Loucy (cell line): Measurements from ENCODE around the gene ZSWIM7.

Experiments
- H2AFZ ChIP-seq: fragments of 200-600 bp; sonication (generic); 2 replicates; pipeline ENCODE4 v1.6.0; 2016; ENCODE audit warnings: antibody characterized with exemption, mild to moderate bottlenecking, low read length, moderate library complexity
- H3F3A ChIP-seq: fragments of 200-600 bp; 2 replicates; pipeline ENCODE4 v1.6.0; 2016; ENCODE audit warnings: antibody characterized with exemption, low read depth, mild to moderate bottlenecking
- H3K27me3 ChIP-seq: fragments of 200-600 bp; sonication (generic); 2 replicates; pipeline ENCODE4 v1.6.1; 2014; ENCODE audit warnings: low read length, mild to moderate bottlenecking; ENCODE audit not compliant: insufficient read depth, poor library complexity, severe bottlenecking
- H3K36me3 ChIP-seq: fragments of 200-600 bp; sonication (generic); 2 replicates; pipeline ENCODE4 v1.6.1; 2016; ENCODE audit warnings: low read length; ENCODE audit not compliant: insufficient read depth
- H3K4me1 ChIP-seq: fragments of 200-600 bp; sonication (generic); 2 replicates; pipeline ENCODE4 v1.5.1; 2014; ENCODE audit warnings: low read length, mild to moderate bottlenecking; ENCODE audit not compliant: insufficient read depth, poor library complexity, severe bottlenecking
- H3K4me2 ChIP-seq: fragments of 200-600 bp; sonication (generic); 2 replicates; pipeline ENCODE4 v1.6.0; 2014; ENCODE audit warnings: antibody characterized with exemption, low read length, low read depth, mild to moderate bottlenecking; ENCODE audit not compliant: poor library complexity, severe bottlenecking
- H3K4me3 ChIP-seq: fragments of 200-600 bp; sonication (generic); 2 replicates; pipeline ENCODE4 v1.5.1; 2014; ENCODE audit warnings: low read length, mild to moderate bottlenecking, mixed read lengths; ENCODE audit not compliant: poor library complexity, severe bottlenecking
- H3K79me2 ChIP-seq: fragments of 200-600 bp; sonication (generic); 2 replicates; pipeline ENCODE4 v1.6.1; 2014; ENCODE audit warnings: low read length; ENCODE audit not compliant: insufficient read depth
- H3K9ac ChIP-seq: fragments of 200-600 bp; sonication (generic); 2 replicates; pipeline ENCODE4 v1.6.0; 2014; ENCODE audit warnings: mild to moderate bottlenecking, low read depth, low read length, moderate library complexity; ENCODE audit not compliant: poor library complexity, severe bottlenecking
- H3K9me2 ChIP-seq: fragments of 200-600 bp; sonication (generic); replicated peaks from 2 replicates; pipeline ENCODE4 v1.6.1; 2016; ENCODE audit warnings: low read depth, low read length, mixed read lengths
- H3K9me3 ChIP-seq: fragments of 200-600 bp; sonication (generic); 2 replicates; pipeline ENCODE4 v1.6.1; 2014; ENCODE audit warnings: mild to moderate bottlenecking, antibody characterized with exemption, low read length, low read depth; ENCODE audit not compliant: insufficient read depth
- H4K20me1 ChIP-seq: fragments of 200-600 bp; sonication (generic); 2 replicates; pipeline ENCODE4 v1.6.0; 2014; ENCODE audit warnings: antibody characterized with exemption, low read length, mild to moderate bottlenecking; ENCODE audit not compliant: insufficient read depth, poor library complexity, severe bottlenecking
- EZH2phosphoT487 ChIP-seq: fragments of 200-600 bp; IDR thresholded peaks from 2 replicates; pipeline ENCODE4 v1.6.1; 2018; ENCODE audit warnings: antibody characterized with exemption, mild to moderate bottlenecking, moderate library complexity, borderline replicate concordance
- TF ChIP-seq, protein P1 (sequence below): fragments of 200-600 bp; sonication (generic); conservative IDR thresholded peaks from 2 replicates; pipeline ENCODE4 v1.5.1; 2014; ENCODE audit warnings: mild to moderate bottlenecking, antibody characterized with exemption, low read length

The ZSWIM7 gene

DNA sequence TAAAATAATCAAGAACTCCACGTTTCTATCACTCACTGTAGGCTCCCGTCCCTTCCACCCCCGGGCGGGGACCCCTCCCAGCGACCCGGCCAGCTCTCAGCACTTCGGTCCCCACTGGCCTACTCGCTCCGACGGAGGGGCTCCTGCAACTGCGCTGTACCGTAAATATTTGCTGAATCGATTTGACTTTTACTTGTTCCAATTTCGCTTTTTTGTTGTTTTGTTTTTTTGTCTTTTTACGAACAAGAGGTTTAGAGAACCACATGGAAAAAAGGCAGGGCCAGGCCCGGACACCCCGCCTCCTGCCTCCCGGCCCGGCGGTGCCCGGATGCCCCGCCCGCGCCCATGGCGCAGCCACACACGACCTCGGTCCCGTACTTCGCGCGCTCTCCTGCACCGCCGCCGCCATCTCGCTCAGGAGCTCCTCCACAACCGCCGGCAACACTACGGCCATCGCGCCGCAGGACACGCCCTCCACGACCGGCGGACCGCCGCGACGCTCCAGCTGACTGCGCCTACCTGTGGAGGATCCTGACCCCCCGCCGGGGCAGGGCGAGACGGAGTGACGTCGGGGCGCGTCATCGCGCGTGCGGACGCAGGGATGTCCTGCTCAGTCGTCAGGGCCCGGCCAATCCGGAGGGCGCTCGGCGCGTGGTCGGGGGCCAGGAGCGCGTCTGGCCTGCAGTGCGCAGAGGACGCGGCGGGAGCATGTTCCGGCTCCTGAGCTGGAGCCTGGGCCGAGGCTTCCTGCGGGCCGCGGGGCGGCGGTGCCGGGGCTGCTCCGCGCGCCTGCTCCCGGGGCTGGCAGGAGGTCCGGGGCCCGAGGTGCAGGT is at the start of gene ZSWIM7, which contains the start of gene TTC19:
Gene ZSWIM7, minus strand, starts transcription at position 564 of the 833 bp plus-strand sequence. Its CDS starts 110 bp downstream, at position 454.
Gene TTC19, plus strand, starts transcription at position 684 of the 833 bp plus-strand sequence. Its CDS starts 25 bp downstream, at position 709.
- Histone ChIP-seq H2AFZ (peak within 1 kb of the TSS; percentile 97), H3K36me3 (peaks cover 20% of the 10 kb centered on the region; the same call in 1 of the 2 replicates), H3K9ac (peak within 1 kb of the TSS; percentile 90), H3K27me3 (no peaks in the 10 kb centered on the region), H3K4me3 (peak within 1 kb of the TSS; percentile 98), H3K79me2 (peaks cover 33% of the 10 kb centered on the region), H3K9me2 (no peaks in the 10 kb centered on the region), H3K9me3 (no peaks in the 10 kb centered on the region), H3K4me1 (peaks cover 26% of the 10 kb centered on the region), H3K4me2 (peak within 1 kb of the TSS; percentile 96), H3F3A (peaks cover 5% of the 10 kb centered on the region; the same call in 1 of the 2 replicates), H4K20me1 (peaks cover 16% of the 10 kb centered on the region)
- no peak for TF ChIP-seq EZH2phosphoT487
- TF ChIP-seq, protein P1, sequence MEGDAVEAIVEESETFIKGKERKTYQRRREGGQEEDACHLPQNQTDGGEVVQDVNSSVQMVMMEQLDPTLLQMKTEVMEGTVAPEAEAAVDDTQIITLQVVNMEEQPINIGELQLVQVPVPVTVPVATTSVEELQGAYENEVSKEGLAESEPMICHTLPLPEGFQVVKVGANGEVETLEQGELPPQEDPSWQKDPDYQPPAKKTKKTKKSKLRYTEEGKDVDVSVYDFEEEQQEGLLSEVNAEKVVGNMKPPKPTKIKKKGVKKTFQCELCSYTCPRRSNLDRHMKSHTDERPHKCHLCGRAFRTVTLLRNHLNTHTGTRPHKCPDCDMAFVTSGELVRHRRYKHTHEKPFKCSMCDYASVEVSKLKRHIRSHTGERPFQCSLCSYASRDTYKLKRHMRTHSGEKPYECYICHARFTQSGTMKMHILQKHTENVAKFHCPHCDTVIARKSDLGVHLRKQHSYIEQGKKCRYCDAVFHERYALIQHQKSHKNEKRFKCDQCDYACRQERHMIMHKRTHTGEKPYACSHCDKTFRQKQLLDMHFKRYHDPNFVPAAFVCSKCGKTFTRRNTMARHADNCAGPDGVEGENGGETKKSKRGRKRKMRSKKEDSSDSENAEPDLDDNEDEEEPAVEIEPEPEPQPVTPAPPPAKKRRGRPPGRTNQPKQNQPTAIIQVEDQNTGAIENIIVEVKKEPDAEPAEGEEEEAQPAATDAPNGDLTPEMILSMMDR, result no peak

GRCh38 chr17:16048811-16049449 is 49.4 kb upstream of the ZSWIM7 start:
- Histone ChIP-seq H3K9me3 (no peaks in the 10 kb centered on the region), H3F3A (no peaks in the 10 kb centered on the region), H3K4me1 (no peaks in the 10 kb centered on the region), H3K36me3 (peaks cover 70% of the 10 kb centered on the region), H3K9me2 (no peaks in the 10 kb centered on the region), H3K27me3 (no peaks in the 10 kb centered on the region), H3K79me2 (peaks cover 5% of the 10 kb centered on the region; the same call in 1 of the 2 replicates), H3K9ac (no peak overlapping the region), H3K4me2 (no peak overlapping the region), H2AFZ (no peak overlapping the region), H3K4me3 (no peak overlapping the region), H4K20me1 (peaks cover 2% of the 10 kb centered on the region)
- TF ChIP-seq EZH2phosphoT487, result no peak
- TF ChIP-seq, protein P1, result no peak

DNA sequence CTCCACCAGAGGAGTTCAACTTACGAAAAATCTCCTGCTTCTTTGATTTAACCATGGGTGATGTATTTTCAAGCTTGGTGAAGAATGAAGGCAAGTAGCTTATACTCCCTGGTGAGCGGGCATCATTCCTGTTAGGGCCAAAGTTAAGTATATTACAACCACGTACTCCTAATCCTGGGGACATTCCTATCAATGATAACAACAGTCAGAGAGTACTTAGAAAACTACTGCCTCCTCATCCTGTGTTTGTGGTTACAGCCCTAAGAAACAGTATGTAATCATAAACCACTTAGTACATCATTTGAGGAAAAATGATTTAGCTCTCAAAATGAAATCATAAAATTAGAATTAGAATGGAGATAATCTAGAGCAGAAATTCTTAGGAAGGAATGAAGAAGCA is 47.5 kb upstream of the ZSWIM7 start:
- peaks cover 2% of the 10 kb centered on the region for H4K20me1 ChIP-seq
- H3K27me3 ChIP-seq, result no peaks in the 10 kb centered on the region
- no peak overlapping the region for H3K9ac ChIP-seq
- H3K4me3 ChIP-seq, result no peak overlapping the region
- H2AFZ ChIP-seq, result no peak overlapping the region
- no peaks in the 10 kb centered on the region for H3K9me3 ChIP-seq
- no peaks in the 10 kb centered on the region for H3F3A ChIP-seq
- peaks cover 76% of the 10 kb centered on the region for H3K36me3 ChIP-seq
- H3K79me2 ChIP-seq, result no peaks in the 10 kb centered on the region
- no peaks in the 10 kb centered on the region for H3K4me1 ChIP-seq
- H3K9me2 ChIP-seq, result no peaks in the 10 kb centered on the region
- TF ChIP-seq EZH2phosphoT487, result no peak
- TF ChIP-seq, protein P1, result no peak
- no peak overlapping the region for H3K4me2 ChIP-seq
